HG02588 (cell line): ENCODE results near the gene C4orf50.

Experiments
- ATAC-seq: cut with Tn5 transposase; IDR thresholded peaks from one replicate; pipeline ENCODE4 v1.9.1; 2021; ENCODE audit warnings: mild to moderate bottlenecking, moderate library complexity; ENCODE audit not compliant: unreplicated experiment

C4orf50 gene

GRCh38 chr4:6018331-6018730 lies at the start of gene C4orf50:
Gene C4orf50, minus strand, starts transcription at chr4:6018431.
- no peak for ATAC-seq

DNA sequence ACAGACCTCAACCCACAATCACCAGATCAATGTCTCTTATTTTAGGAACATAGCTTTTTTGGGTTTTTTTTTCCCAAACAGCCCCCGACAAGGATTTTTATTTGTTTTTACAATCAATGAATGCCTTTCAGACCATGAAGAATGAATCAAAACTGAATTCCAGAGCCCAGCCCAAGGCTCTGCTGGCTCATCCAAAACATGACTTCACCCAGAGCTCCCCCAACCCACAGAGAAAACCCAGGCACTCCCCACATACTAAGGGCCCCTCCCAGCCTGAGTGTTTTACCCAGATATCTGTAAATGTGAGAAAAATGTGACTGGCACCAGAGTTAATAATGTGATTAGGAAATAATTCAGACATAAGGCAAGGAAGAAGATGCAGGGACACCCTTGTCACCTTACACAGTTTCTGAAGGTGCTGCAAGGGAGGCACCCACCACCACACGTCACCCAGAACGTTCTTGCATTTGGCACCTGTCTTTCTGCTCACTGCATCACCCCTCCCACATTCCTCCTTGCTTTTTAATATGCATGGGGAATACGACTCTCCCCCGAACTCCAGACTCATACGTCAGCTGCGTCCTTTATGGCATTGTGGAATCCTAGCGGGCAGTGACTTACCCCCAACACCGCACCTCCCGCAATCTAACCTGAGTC lies 47.8 kb upstream of the C4orf50 start:
- no peak for ATAC-seq

DNA sequence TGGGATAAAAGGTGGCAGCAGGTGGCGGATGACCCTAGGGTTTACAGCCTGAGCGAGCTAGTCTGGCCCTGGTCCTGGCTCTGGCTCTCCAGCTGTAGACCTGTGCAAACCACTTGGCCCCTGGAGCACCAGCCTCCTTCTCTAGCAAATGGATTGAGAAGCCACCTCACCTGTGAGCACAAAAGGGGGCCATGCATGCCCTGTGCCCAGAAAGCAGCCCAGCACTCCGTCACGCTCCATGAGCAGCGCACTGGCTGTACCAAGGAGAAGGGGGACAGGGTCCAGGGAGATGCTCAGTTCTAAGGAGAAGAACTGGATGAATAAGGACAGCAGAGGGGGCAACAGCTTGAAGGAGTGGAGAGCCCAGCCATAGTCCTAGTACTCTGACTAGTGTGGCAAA lies 46.9 kb upstream of the C4orf50 start:
- no peak for ATAC-seq

DNA sequence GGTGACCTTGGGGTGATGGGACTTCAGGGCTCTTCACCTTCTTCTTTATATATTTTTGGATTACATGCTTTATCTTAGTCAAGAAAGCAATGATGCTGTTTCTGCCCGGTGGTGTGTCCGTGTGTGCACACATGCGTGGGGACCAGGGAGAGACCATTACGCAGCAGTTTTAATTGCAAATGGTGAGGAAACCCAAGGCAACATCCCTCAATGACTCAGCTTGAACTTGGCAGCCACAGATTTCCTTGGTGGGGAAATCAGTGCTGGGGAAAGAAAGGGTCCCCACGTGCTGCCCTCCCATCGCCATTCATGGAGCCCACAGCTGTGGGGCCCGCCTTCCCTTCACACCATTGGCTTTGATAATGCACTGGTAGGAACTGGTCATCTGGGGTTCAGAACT lies 46.2 kb upstream of the C4orf50 start:
- ATAC-seq: no peak

DNA sequence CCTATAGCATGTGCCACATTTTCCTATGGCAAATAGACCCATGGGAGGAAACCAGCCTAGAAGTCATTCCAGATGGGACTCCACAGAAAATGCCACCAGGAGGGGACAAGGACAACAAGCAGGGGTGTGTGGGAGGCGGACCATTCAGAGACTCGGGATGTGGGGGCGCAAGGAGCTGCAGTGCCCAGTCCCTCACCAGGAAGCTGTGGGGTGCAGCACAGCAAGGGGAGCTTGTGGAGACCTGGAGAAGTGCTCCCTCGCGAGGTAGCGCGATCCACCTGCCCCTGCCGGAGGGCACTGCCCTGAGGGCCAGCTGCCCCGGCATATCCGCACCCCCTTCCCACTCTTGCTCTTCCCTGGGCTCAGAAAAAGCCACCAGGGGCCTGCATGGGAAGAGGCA lies 45.5 kb upstream of the C4orf50 start:
- ATAC-seq: no peak

DNA sequence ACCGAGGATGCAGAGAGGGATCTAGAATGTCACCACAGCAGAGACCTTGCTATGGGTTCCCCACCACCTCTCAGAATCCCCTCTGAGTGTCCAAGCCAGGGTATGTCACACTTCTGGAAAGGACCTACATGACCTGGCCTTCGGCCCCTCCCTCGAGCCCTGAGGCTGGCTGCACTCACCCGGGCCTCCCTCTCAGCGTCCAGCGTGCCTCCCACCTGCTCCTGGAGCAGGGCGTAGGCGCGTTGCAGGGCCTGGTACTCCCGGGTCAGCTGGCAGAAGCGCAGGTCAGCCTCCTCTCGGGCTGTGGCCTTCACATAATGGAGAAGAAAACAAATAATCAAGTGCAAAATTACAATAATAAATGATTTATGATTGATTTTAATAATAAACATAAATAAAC lies 43.9 kb upstream of the C4orf50 start:
- ATAC-seq: no peak

GRCh38 chr4:6059375-6059805 lies 41.2 kb upstream of the C4orf50 start:
- ATAC-seq: no peak

- no peak for ATAC-seq
These were observed 40.5 kb upstream of the C4orf50 start for GRCh38 chr4:6058531-6059374.

GRCh38 chr4:6056976-6057766 lies 38.9 kb upstream of the C4orf50 start:
- ATAC-seq: no peak

DNA sequence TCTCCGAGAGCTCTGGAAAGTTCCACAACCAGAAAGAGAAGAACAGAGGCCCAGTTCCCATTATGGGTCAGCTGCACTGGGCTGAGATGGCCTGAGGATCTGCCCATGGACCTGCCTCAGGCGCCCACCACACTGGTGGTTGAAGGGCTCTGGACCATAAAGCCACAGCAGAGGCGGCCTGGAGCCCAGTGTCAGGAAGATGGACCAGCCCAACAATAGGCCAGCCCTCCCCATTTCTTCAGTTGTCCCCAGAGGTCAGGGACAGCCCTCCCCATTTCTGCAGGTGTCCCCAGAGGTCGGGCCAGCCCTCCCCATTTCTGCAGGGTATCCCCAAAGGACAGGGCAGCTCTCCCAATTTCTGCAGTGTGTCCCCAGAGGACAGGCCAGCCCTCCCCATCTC lies 37.2 kb upstream of the C4orf50 start:
- ATAC-seq: no peak

DNA sequence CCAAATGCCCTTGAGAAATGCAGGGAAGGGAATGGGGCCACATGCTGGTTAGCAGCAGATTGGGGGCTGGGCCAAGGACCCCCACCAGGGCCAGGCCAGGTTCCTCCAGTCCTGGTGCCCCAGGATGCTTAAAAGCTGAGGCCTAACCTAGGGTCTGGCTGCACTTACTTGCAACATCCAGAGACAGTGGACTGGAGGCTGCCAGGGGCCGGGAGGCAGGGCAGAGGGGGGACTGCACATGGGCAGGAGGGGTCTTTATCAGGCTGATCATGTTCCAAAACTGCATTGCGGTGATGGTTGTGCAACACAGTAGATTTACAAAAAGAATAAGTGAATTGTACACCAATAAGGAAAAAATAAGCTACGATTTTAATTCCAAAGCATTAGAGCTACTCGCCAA lies 36.8 kb upstream of the C4orf50 start:
- no peak for ATAC-seq

DNA sequence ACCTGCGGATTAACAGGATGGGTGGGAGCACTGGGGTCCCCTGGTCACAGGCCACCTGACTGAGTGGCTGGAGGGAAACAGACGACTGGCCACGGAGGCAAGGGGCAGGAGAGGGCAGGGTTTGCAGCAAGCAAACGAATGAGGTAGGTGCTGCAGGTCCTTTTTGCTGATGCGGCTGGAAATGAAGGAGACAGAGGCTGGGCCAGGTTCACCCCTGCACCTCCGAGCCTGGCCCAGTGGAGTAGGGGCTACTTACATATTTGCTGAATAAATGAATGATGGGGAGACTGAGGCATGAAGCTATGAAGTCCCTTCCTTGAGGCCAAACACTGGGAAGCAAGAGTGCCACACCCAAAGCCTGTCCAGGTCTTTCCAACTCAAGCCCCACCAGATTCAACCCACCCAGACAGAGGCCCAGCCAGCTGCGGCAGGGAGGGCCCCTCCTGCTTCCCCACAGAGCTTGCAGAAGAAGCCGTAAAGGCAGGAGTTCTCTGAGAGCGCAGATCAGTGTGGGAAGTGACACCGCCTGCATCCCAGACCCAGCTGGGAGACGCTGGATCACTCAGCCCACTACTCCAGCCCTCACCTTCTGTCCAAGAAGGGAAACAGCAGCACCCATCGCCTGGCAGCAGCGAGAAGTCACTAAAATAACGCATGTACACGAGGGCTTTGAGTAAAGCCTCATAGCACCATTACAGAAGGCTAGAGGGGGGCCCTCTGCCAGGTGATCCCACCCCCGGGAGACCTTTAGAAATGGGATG lies 36.1 kb upstream of the C4orf50 start:
- ATAC-seq: no peak

- ATAC-seq: no peak
These were observed 34.4 kb upstream of the C4orf50 start for GRCh38 chr4:6052679-6053078.

- no peak for ATAC-seq
These were observed 32.3 kb upstream of the C4orf50 start for GRCh38 chr4:6050551-6050950.

DNA sequence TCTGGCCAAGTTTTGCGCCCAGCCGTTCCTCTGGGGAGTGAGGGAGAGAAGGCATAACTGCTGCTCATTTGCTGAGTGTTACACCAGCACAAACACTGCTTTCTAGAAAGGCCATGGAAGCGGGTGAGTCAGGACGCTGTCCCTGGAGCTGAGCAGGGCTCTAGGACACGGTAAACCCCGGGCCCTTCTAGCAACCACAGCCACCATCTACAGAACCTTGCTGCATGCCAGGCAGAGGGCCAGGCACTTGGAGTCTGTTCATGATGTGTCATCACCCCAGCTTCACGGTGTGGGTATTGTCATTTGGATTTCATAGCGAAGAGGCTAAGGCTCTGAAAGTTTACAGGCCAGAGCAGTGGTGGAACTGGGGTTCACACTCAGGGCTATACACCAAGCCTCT lies 31.8 kb upstream of the C4orf50 start:
- no peak for ATAC-seq

- ATAC-seq: no peak
These were observed 31.0 kb upstream of the C4orf50 start for GRCh38 chr4:6049278-6049677.

- ATAC-seq: no peak
These were observed 30.3 kb upstream of the C4orf50 start for GRCh38 chr4:6048537-6048936.

DNA sequence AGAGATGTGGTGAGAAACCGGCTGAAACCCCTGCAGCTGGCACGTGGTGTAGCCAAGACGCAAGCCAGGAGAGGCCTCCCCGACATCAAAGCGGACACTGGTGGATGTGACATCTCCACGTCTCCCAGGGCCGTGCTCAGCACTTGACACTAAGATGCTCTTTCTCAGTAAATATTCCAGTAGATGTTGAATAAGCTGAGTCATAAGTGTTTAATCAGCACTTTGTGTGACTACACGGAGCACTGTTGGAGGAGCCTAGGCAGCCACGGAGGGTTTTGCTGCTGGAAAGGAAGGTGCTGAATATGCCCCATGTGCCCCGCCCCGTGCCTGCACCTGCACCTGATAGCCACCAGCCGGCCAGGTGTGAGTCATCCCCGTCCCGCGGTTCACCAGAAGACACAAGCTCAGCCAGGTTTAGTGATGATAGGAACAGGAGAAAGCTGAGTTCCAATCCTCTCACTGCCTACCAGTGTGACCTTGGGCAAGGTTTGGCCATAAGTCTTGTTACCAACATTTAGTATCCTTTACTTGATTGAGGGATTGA lies 29.0 kb upstream of the C4orf50 start:
- ATAC-seq: no peak

DNA sequence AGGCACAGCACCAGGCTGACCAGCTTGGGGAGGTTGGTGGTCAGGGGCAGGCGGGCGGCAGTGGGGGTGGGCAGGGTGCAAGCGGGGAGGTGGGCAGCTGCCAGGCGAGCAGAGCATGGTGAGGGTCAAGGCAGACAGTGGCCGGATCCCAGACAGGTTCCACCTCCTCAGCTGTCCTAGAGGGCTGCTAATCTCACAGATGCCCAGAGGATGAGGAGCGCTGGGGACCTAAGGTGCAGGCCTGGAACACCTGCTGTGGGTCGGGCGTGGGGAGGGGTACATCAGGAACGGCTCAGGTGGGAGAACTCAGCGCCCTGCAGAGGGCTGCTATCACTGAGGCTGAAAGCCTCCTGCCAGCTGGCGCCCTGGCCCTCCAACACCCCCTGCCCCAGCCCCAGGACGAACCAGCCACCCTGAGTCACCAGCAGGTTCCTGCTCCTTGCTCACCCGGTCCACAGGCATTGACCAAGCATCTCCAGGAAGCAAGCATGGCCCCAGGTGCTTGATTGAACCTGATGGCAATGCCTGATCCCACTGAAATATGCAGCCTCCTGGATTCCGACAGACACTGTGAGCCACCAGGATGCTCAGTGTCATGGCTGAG lies 28.4 kb upstream of the C4orf50 start:
- ATAC-seq: no peak

DNA sequence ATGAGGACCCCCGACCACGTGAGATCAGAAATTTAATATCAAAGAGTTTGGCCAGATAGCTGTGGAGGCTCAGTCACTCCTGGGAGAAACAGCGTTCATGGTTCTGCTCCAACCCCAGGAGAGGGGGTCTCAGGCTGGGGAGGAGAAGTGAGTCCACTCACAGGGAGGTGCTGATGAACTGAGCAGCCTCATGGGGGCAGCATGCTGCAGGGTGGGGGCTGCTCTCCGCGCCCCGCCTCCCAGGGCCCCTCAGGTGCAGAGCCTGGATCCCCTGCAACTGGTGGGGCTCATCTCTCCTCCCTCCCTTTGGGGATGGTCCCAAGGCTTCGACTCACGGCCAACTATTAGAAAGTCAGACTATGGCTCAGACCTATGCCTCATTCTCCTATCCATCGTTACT lies 26.6 kb upstream of the C4orf50 start:
- ATAC-seq: no peak
